Uterus (tissue), 2 donors: ENCODE results near the gene DENND2A.

ENCODE experiments used
- CTCF ChIP-seq, 4 experiments: fragments of 200-600 bp in 2 of 4; fragments of 450-650 bp in 2 of 4; sonication (generic) in 2 of 4; IDR thresholded peaks; one replicate each; pipeline ENCODE4 v1.5.1; 2016 to 2019; ENCODE audit warnings: antibody characterized with exemption in 4 of 4, mild to moderate bottlenecking in 2 of 4, moderate library complexity in 1 of 4
- POLR2A ChIP-seq, 2 donors: fragments of 450-650 bp; IDR thresholded peaks; one replicate each; pipeline ENCODE4 v1.6.1; 2016; ENCODE audit warnings: antibody characterized with exemption in 2 of 2, mild to moderate bottlenecking in 1 of 2, moderate library complexity in 1 of 2

GRCh38 chr7:140559410-140559809, 81.2 kb downstream of the DENND2A start:
- TF ChIP-seq POLR2A (IDR thresholded peaks at IDR 0.05) (no peak), CTCF (IDR thresholded peaks at IDR 0.05) (no peak)
